Esophagus muscularis mucosa (tissue), 4 donors: ENCODE data around the gene MTUS2. TPM values are rescaled to one million over a fixed set of nuclear protein-coding genes. Genes with fewer than 3 reads are reported as not detected.

Experiments used
- DNase-seq: peaks from one replicate; pipeline ENCODE4 v3.0.0-alpha.2; 2017; ENCODE audit errors: extremely low spot score
- H3K27ac ChIP-seq, 4 donors: fragments of 200-600 bp; sonication (generic); replicated peaks in 1 of 4; 1 replicate in 3 of 4; 2 replicates in 1 of 4; pipeline ENCODE4 v1.5.1; 2016 to 2019; ENCODE audit warnings: mild to moderate bottlenecking in 1 of 4
- H3K27me3 ChIP-seq, 4 donors: fragments of 200-600 bp; sonication (generic); one replicate each; pipeline versions ENCODE4 v1.5.1 to v1.6.0; 2016 to 2019
- H3K36me3 ChIP-seq, 4 donors: fragments of 200-600 bp; sonication (generic); one replicate each; pipeline ENCODE4 v1.5.1; 2016 to 2019
- H3K4me1 ChIP-seq, 4 donors: fragments of 200-600 bp; sonication (generic); one replicate each; pipeline ENCODE4 v1.5.1; 2016 to 2019
- H3K4me3 ChIP-seq, 4 donors: fragments of 200-600 bp; sonication (generic); 1 replicate in 2 of 4; 2 replicates in 2 of 4; pipeline ENCODE4 v1.5.1; 2016 to 2019; ENCODE audit warnings: mild to moderate bottlenecking in 4 of 4, moderate library complexity in 1 of 4
- H3K9me3 ChIP-seq, 4 donors: fragments of 200-600 bp; sonication (generic); 1 replicate in 3 of 4; 2 replicates in 1 of 4; pipeline ENCODE4 v1.5.1; 2016 to 2019
- CTCF ChIP-seq, 3 experiments: fragments of 200-600 bp in 2 of 3; fragments of 450-650 bp in 1 of 3; sonication (generic) in 2 of 3; IDR thresholded peaks; one replicate each; pipeline ENCODE4 v1.5.1; 2017 to 2019; ENCODE audit warnings: antibody characterized with exemption in 3 of 3, mild to moderate bottlenecking in 2 of 3, moderate library complexity in 1 of 3
- EP300 ChIP-seq: sonication (generic); formaldehyde crosslinking; IDR thresholded peaks from one replicate; pipeline ENCODE4 v1.6.1; 2017; ENCODE audit warnings: antibody characterized with exemption
- POLR2A ChIP-seq: fragments of 450-650 bp; IDR thresholded peaks from one replicate; pipeline ENCODE4 v1.6.1; 2017; ENCODE audit warnings: antibody characterized with exemption, moderate library complexity, mild to moderate bottlenecking, low read depth
- POLR2AphosphoS5 ChIP-seq, 2 donors: sonication (generic); formaldehyde crosslinking; IDR thresholded peaks; one replicate each; pipeline ENCODE4 v1.6.1; 2017; ENCODE audit warnings: antibody characterized with exemption in 2 of 2
- WGBS: methylation state at CpG from one replicate; pipeline ENCODE4 v1.1.5; 2018; 5-methylcytosine and 5-hydroxymethylcytosine counted together
- intact Hi-C: fragments of 100-400 bp; cut with DNase I; formaldehyde crosslinking; loops from one replicate; pipeline ENCODE4 v1.15.1; 2023
- total RNA-seq, 4 donors: library from RNA; depleted of rRNA; stranded (reverse); fragments of >200 nt; gene quantifications; one replicate each; pipeline versions ENCODE4 v1.1.0 to v1.2.1, GENCODE V29; 2016

MTUS2 gene
- total RNA-seq, 4 donors from 2014 or later, result 7.1 to 46.2 (median 12.8) TPM

- Histone ChIP-seq H3K4me1 (no peaks in the 10 kb centered on the region), H3K27ac (no peak overlapping the region), H3K4me3 (no peak overlapping the region), H3K36me3 (no peaks in the 10 kb centered on the region), H3K27me3 (no peaks in the 10 kb centered on the region), H3K9me3 (no peaks in the 10 kb centered on the region)
- 82% methylated on average over 2 of the region's 2 CpGs for WGBS
- intact Hi-C loops, result no loop called here
- DNase-seq, result peak; percentile 50
- no peak for TF ChIP-seq EP300
- TF ChIP-seq POLR2A, result no peak
- TF ChIP-seq CTCF (IDR thresholded peaks at IDR 0.05), result no peak
- no peak for TF ChIP-seq POLR2AphosphoS5 (IDR thresholded peaks at IDR 0.05)
These were observed 135.3 kb downstream of the MTUS2 start for GRCh38 chr13:28955264-28955966.

- no peaks in the 10 kb centered on the region for H3K27me3 ChIP-seq
- H3K36me3 ChIP-seq, result no peaks in the 10 kb centered on the region
- WGBS, result 81% methylated on average over 11 of the region's 11 CpGs
- H3K9me3 ChIP-seq, result no peaks in the 10 kb centered on the region
- intact Hi-C loops, result no loop called here
- H3K27ac ChIP-seq, result no peak overlapping the region
- no peak overlapping the region for H3K4me3 ChIP-seq
- no peaks in the 10 kb centered on the region for H3K4me1 ChIP-seq
- DNase-seq, result no peak
- TF ChIP-seq CTCF (IDR thresholded peaks at IDR 0.05) (no peak), EP300 (no peak), POLR2AphosphoS5 (IDR thresholded peaks at IDR 0.05) (no peak), POLR2A (no peak)
These were observed 137.9 kb downstream of the MTUS2 start for GRCh38 chr13:28958018-28958417.

- intact Hi-C loops, result no loop called here
- no peak for DNase-seq
- 75% methylated on average over 3 of the region's 3 CpGs for WGBS
- Histone ChIP-seq H3K27ac (no peak overlapping the region), H3K4me1 (no peaks in the 10 kb centered on the region), H3K36me3 (no peaks in the 10 kb centered on the region), H3K27me3 (no peaks in the 10 kb centered on the region), H3K4me3 (no peak overlapping the region), H3K9me3 (no peaks in the 10 kb centered on the region)
- TF ChIP-seq EP300 (no peak), CTCF (IDR thresholded peaks at IDR 0.05) (no peak), POLR2A (no peak), POLR2AphosphoS5 (IDR thresholded peaks at IDR 0.05) (no peak)
These were observed 138.3 kb downstream of the MTUS2 start for GRCh38 chr13:28958441-28958840.

GRCh38 chr13:28964052-28964451 lies 143.9 kb downstream of the MTUS2 start:
- Histone ChIP-seq H3K4me1 (no peaks in the 10 kb centered on the region), H3K4me3 (no peak overlapping the region), H3K36me3 (no peaks in the 10 kb centered on the region), H3K9me3 (no peaks in the 10 kb centered on the region), H3K27me3 (no peaks in the 10 kb centered on the region), H3K27ac (no peak overlapping the region)
- WGBS, result 91% methylated on average over 1 of the region's 1 CpG
- intact Hi-C loops, result no loop called here
- no peak for DNase-seq
- no peak for TF ChIP-seq POLR2AphosphoS5 (IDR thresholded peaks at IDR 0.05)
- no peak for TF ChIP-seq POLR2A
- no peak for TF ChIP-seq CTCF (IDR thresholded peaks at IDR 0.05)

- no peak for DNase-seq
- TF ChIP-seq EP300 (no peak), CTCF (IDR thresholded peaks at IDR 0.05) (no peak), POLR2AphosphoS5 (IDR thresholded peaks at IDR 0.05) (no peak), POLR2A (no peak)
- 86% methylated on average over 8 of the region's 8 CpGs for WGBS
- intact Hi-C loops, result no loop called here
- Histone ChIP-seq H3K27me3 (no peaks in the 10 kb centered on the region), H3K4me3 (no peak overlapping the region), H3K36me3 (no peaks in the 10 kb centered on the region), H3K9me3 (no peaks in the 10 kb centered on the region), H3K27ac (no peak overlapping the region), H3K4me1 (no peaks in the 10 kb centered on the region)
These were observed 144.7 kb downstream of the MTUS2 start for GRCh38 chr13:28964803-28965202.
